Right lobe of liver (tissue), 6 donors: Measurements from ENCODE around the gene DSCAML1. TPM values are rescaled to one million over a fixed set of nuclear protein-coding genes. Genes with fewer than 3 reads are reported as not detected.
A peak's percentile ranks its signal among the peaks of the same experiment; 100 is the strongest.

Experiments used
- ATAC-seq, 4 donors: fragments of 200-7000 bp; cut with Tn5 transposase; one replicate each; pipeline ENCODE4 v1.9.1; 2020; ENCODE audit warnings: mild to moderate bottlenecking in 4 of 4, moderate library complexity in 4 of 4
- DNase-seq, 3 donors: peaks; one replicate each; pipeline ENCODE4 v3.0.0-alpha.2; 2020
- H3K27ac ChIP-seq, 3 donors: fragments of 200-600 bp; one replicate each; pipeline ENCODE4 v1.8.0; 2022
- H3K27me3 ChIP-seq, 2 donors: fragments of 200-600 bp; one replicate each; pipeline ENCODE4 v1.8.0; 2022
- H3K36me3 ChIP-seq, 4 donors: fragments of 200-600 bp; sonication (generic) in 1 of 4; one replicate each; pipeline versions ENCODE4 v1.5.1 to v1.8.0; 2017 to 2022; ENCODE audit warnings: control low read depth in 1 of 4
- H3K4me1 ChIP-seq, 4 donors: fragments of 200-600 bp; sonication (generic) in 1 of 4; one replicate each; pipeline versions ENCODE4 v1.5.1 to v1.8.0; 2017 to 2022; ENCODE audit warnings: control low read depth in 1 of 4
- H3K4me3 ChIP-seq, 3 donors: fragments of 200-600 bp; one replicate each; pipeline ENCODE4 v1.8.0; 2022
- H3K9me3 ChIP-seq, 4 donors: fragments of 200-600 bp; sonication (generic) in 1 of 4; one replicate each; pipeline versions ENCODE4 v1.5.1 to v1.8.0; 2017 to 2022; ENCODE audit warnings: control low read depth in 1 of 4
- CTCF ChIP-seq, 4 donors: fragments of 200-600 bp in 3 of 4; fragments of 450-650 bp in 1 of 4; IDR thresholded peaks; one replicate each; pipeline versions ENCODE4 v1.5.1 to v1.8.0; 2016 to 2022; ENCODE audit warnings: antibody characterized with exemption in 4 of 4, mild to moderate bottlenecking in 2 of 4
- POLR2A ChIP-seq: fragments of 450-650 bp; IDR thresholded peaks from one replicate; pipeline ENCODE4 v1.6.1; 2017; ENCODE audit warnings: antibody characterized with exemption, mild to moderate bottlenecking
- WGBS: methylation state at CpG from one replicate; pipeline ENCODE4 v1.1.6; 2018; ENCODE audit warnings: low coverage, low lambda C conversion rate; ENCODE audit not compliant: insufficient coverage; ENCODE audit errors: missing lambda C conversion rate; 5-methylcytosine and 5-hydroxymethylcytosine counted together
- intact Hi-C, 2 donors: fragments of 100-400 bp; cut with DNase I; formaldehyde crosslinking; loops; one replicate each; pipeline versions ENCODE4 v1.11.2 to v1.14.1; 2022
- total RNA-seq, 6 experiments: library from RNA; depleted of rRNA in 2 of 6; stranded (reverse); fragments of >200 nt in 2 of 6; fragmentation: NEBNext Ultra II Directional in 3 of 6; extraction: Animal tissue kit (Norgen Biotek cat#: 25700) in 3 of 6; gene quantifications; one replicate each; pipeline versions ENCODE4 v1.1.0 to v1.2.4, GENCODE V29; 2016 to 2023
- donor health status: DM: no; HTN: yes; CAD: no.
- donor health status: DM: no; HTN: no; CAD: no.
- donor health status: DM: no; HTN: no; CAD: no.
- donor health status: DM: no; HTN: yes; CAD: no.
- donor health status: DM: no; HTN: yes; CAD: no.

The DSCAML1 gene
- total RNA-seq, 6 experiments from 2014 or later, result 0.06 to 0.92 (median 0.22) TPM; not detected in 1

GRCh38 chr11:117548876-117549275, 248.1 kb downstream of the DSCAML1 start:
- no peak overlapping the region for H3K4me3 ChIP-seq
- intact Hi-C loops, result no loop called here
- TF ChIP-seq CTCF (IDR thresholded peaks at IDR 0.05) (no peak), POLR2A (no peak)
- no peaks in the 10 kb centered on the region for H3K4me1 ChIP-seq
- H3K9me3 ChIP-seq, result no peaks in the 10 kb centered on the region
- no peak for ATAC-seq
- H3K27ac ChIP-seq, result no peak overlapping the region
- peak in 1 of 3 donors; percentile 17 for DNase-seq
- H3K36me3 ChIP-seq, result no peaks in the 10 kb centered on the region
- WGBS, result 60% methylated on average over 3 of the region's 3 CpGs
- H3K27me3 ChIP-seq, result no peaks in the 10 kb centered on the region

GRCh38 chr11:117547946-117548345, 249.1 kb downstream of the DSCAML1 start:
- DNase-seq (peak in 1 of 3 donors; percentile 31), ATAC-seq (no peak)
- no peak for TF ChIP-seq POLR2A
- TF ChIP-seq CTCF (IDR thresholded peaks at IDR 0.05), result no peak
- Histone ChIP-seq H3K27me3 (no peaks in the 10 kb centered on the region), H3K4me1 (no peaks in the 10 kb centered on the region), H3K36me3 (no peaks in the 10 kb centered on the region), H3K4me3 (no peak overlapping the region), H3K27ac (no peak overlapping the region), H3K9me3 (no peaks in the 10 kb centered on the region)
- WGBS, result 68% methylated on average over 6 of the region's 7 CpGs
- intact Hi-C loops, result no loop called here

- no peak for ATAC-seq
- 53% methylated on average over 6 of the region's 16 CpGs for WGBS
- TF ChIP-seq CTCF (IDR thresholded peaks at IDR 0.05) (no peak), POLR2A (no peak)
Observed at GRCh38 chr11:117547195-117547850, 249.7 kb downstream of the DSCAML1 start.

GRCh38 chr11:117546431-117547194, 250.4 kb downstream of the DSCAML1 start:
- ATAC-seq, result no peak
- DNase-seq, result peak in 1 of 3 donors; percentile 22
- no peak for TF ChIP-seq POLR2A
- no peak for TF ChIP-seq CTCF (IDR thresholded peaks at IDR 0.05)
- Histone ChIP-seq H3K4me3 (no peak overlapping the region), H3K27me3 (no peaks in the 10 kb centered on the region), H3K4me1 (no peaks in the 10 kb centered on the region), H3K27ac (no peak overlapping the region), H3K9me3 (no peaks in the 10 kb centered on the region), H3K36me3 (no peaks in the 10 kb centered on the region)
- intact Hi-C loops, result no loop called here
- 59% methylated on average over 7 of the region's 12 CpGs for WGBS

More at GRCh38 chr11:117547195-117547850, 249.7 kb downstream of the DSCAML1 start:
- peak in 1 of 3 donors; percentile 15 for DNase-seq
- H3K9me3 ChIP-seq, result no peaks in the 10 kb centered on the region
- no peaks in the 10 kb centered on the region for H3K27me3 ChIP-seq
- no peak overlapping the region for H3K4me3 ChIP-seq
- no peak overlapping the region for H3K27ac ChIP-seq
- H3K4me1 ChIP-seq, result no peaks in the 10 kb centered on the region
- H3K36me3 ChIP-seq, result no peaks in the 10 kb centered on the region
- intact Hi-C loops, result no loop called here
